ENCODE results near the gene TPST1.

DNA sequence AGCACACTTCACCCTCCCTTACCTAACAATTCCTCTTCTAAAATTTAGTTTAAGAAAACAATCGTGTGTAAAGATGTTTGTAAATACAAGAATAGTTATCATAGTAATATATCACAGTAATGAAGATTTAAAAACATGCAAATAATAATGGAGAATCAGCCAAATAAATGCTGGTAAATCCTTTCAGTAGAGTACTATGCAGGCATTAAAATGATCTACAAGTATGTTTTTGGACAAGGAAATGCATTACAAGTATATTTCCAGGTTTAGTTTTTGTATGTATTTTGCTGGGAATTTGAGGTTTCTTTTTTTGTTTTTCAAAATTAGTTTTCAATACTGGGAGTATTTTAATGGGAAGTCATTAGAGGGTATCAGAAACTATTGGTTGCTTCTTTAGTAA, 22.7 kb downstream of the TPST1 start:
- TF ChIP-seq, protein P1, sequence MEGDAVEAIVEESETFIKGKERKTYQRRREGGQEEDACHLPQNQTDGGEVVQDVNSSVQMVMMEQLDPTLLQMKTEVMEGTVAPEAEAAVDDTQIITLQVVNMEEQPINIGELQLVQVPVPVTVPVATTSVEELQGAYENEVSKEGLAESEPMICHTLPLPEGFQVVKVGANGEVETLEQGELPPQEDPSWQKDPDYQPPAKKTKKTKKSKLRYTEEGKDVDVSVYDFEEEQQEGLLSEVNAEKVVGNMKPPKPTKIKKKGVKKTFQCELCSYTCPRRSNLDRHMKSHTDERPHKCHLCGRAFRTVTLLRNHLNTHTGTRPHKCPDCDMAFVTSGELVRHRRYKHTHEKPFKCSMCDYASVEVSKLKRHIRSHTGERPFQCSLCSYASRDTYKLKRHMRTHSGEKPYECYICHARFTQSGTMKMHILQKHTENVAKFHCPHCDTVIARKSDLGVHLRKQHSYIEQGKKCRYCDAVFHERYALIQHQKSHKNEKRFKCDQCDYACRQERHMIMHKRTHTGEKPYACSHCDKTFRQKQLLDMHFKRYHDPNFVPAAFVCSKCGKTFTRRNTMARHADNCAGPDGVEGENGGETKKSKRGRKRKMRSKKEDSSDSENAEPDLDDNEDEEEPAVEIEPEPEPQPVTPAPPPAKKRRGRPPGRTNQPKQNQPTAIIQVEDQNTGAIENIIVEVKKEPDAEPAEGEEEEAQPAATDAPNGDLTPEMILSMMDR (IDR thresholded peaks at IDR 0.05), result no peak
- no peak for TF ChIP-seq POLR2A (IDR thresholded peaks at IDR 0.05; ENCODE audit: low read depth)
- TF ChIP-seq POLR2AphosphoS5 (IDR thresholded peaks at IDR 0.05), result no peak
